Measurements from ENCODE around the gene KPNA6. TPM values are rescaled to one million over a fixed set of nuclear protein-coding genes. Genes with fewer than 3 reads are reported as not detected.

The KPNA6 gene
- total RNA-seq, 1 experiment from 2014 or later, result 79.9 TPM

GRCh38 chr1:32186077-32186476 is 78.2 kb downstream of the KPNA6 start:
- H3K4me2 ChIP-seq (ENCODE audit: low read length), result no peak overlapping the region
- RAD21 ChIA-PET (ENCODE audit: low non-redundant PET in 1 of 2, low total read pairs in 2 of 2, uncharacterized antibody in 2 of 2, unreplicated experiment in 2 of 2), result no interaction called here
- TF ChIP-seq EZH2phosphoT487 (IDR thresholded peaks at IDR 0.05; ENCODE audit: borderline replicate concordance), result no peak
- TF ChIP-seq POLR2AphosphoS5 (IDR thresholded peaks at IDR 0.05; ENCODE audit: low read depth, low read length), result no peak
- TF ChIP-seq YY1 (IDR thresholded peaks at IDR 0.05; ENCODE audit: extremely low read depth, insufficient replicate concordance, low read depth, low read length), result no peak
- no peak for TF ChIP-seq SIN3A (IDR thresholded peaks at IDR 0.05; ENCODE audit: low read depth)
- TF ChIP-seq EZH2 (IDR thresholded peaks at IDR 0.05), result no peak
- TF ChIP-seq ELF1 (IDR thresholded peaks at IDR 0.05; ENCODE audit: borderline replicate concordance, low read depth), result no peak
- TF ChIP-seq CBX3 (IDR thresholded peaks at IDR 0.05; ENCODE audit: low read depth), result no peak
- no peak for TF ChIP-seq ATF3 (IDR thresholded peaks at IDR 0.05)
- TF ChIP-seq FOSL1 (IDR thresholded peaks at IDR 0.05; ENCODE audit: low read depth), result no peak
- no peak for TF ChIP-seq CTCF (IDR thresholded peaks at IDR 0.05 in 2 of 3, conservative IDR thresholded peaks at IDR 0.05 in 1 of 3; ENCODE audit: borderline replicate concordance in 1 of 3, insufficient read depth in 1 of 3, low read depth in 2 of 3, low read length in 2 of 3)
- TF ChIP-seq POLR2A (IDR thresholded peaks at IDR 0.05; ENCODE audit: borderline replicate concordance, extremely low read depth, insufficient read depth, insufficient read length), result no peak
- no peak for TF ChIP-seq RAD21 (IDR thresholded peaks at IDR 0.05; ENCODE audit: low read depth)
- no peak for TF ChIP-seq SRF (IDR thresholded peaks at IDR 0.05; ENCODE audit: low read depth)
- no peak for TF ChIP-seq JUND (IDR thresholded peaks at IDR 0.05)
- H3K9me3 ChIP-seq (ENCODE audit: control insufficient read depth in 1 of 2, insufficient read depth in 1 of 2, low read depth in 1 of 2, low read length in 2 of 2), result no peaks in the 10 kb centered on the region
- peaks cover 15% of the 10 kb centered on the region; the same call in 1 of the 2 replicates for H4K20me1 ChIP-seq (ENCODE audit: insufficient read depth)
- no peak overlapping the region for H3K27ac ChIP-seq (ENCODE audit: low read depth, low read length)
- intact Hi-C loops (cut with micrococcal nuclease), result no loop called here
- DNase-seq (ENCODE audit: low read depth, low spot score), result no peak
- no peak overlapping the region for H2AFZ ChIP-seq (ENCODE audit: low read depth, low read length, poor library complexity, severe bottlenecking)
- no peaks in the 10 kb centered on the region for H3K27me3 ChIP-seq (ENCODE audit: insufficient read depth, low read length)
- POLR2A ChIA-PET, result no interaction called here
- CTCF ChIA-PET, result no interaction called here
- ATAC-seq, result no peak
- peaks cover 2 to 11% of the 10 kb centered on the region in 2 experiments for H3K4me1 ChIP-seq (ENCODE audit: control insufficient read depth in 1 of 2, insufficient read depth in 2 of 2, low read length in 2 of 2)
- H3K4me3 ChIP-seq (replicated peaks in 1 of 2; ENCODE audit: low read depth in 1 of 2, low read length in 2 of 2), result no peak overlapping the region
- no peak overlapping the region for H3K9ac ChIP-seq (ENCODE audit: low read length)
- no TSS peak for BruUV-seq (replicated peaks)
- no peaks in the 10 kb centered on the region for H3K9me2 ChIP-seq (ENCODE audit: insufficient read depth)
- H3K79me2 ChIP-seq (ENCODE audit: insufficient read depth, low read length), result peaks cover 81% of the 10 kb centered on the region
- peaks cover 63 to 78% of the 10 kb centered on the region in 2 experiments for H3K36me3 ChIP-seq (ENCODE audit: control insufficient read depth in 1 of 2, insufficient read depth in 2 of 2, low read length in 2 of 2)
